GM19193 (cell line): Measurements from ENCODE around the gene HLA-DQA1.

ENCODE experiments used
- POLR2A ChIP-seq: IDR thresholded peaks from 4 replicates; pipeline ENCODE4 v1.6.1; 2011; ENCODE audit not compliant: insufficient read depth, insufficient read length; ENCODE audit errors: extremely low read depth

The HLA-DQA1 gene

DNA sequence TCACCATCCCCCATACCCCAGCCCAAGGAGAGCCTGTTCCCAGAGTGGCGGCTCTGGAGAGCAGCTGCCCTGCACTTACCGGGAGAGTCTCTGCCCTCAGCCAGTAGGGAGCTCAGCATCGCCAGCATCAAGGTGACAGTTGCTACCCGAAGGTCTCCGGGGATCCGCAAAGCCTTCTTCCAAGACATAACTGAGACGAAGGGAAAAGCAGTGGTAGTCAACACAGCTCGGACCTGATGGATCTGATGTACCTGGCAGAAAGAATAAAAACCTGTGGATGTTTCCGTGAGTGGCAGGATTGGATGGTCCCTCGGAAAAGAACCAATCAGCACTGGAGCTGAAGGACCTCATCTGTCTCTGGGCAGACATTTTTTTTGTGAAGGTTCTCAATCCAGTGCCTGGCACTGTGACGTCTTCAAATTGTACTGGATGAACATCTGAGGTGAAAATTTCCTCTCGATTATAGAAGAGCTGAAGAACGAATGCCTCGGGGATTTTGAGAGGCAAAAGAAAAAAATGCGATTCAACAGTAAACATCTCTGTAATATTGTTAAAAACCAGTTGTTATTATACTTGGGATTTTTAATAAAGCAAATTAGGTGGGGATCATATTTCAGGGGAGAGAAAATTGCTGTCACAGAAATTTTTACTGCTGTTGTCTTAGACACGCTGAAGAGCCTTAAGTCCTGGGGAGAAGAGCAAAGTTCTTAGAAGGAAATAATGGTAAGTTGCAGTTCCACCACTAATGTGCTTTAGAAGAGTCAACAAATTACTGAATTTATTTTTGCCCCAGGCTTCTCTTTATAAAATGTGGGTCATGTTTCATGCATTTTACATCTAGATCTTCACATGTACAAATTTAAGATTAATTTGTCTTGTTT is 29.5 kb downstream of the HLA-DQA1 start, which contains the start of gene HLA-DQB1:
Gene HLA-DQB1 (minus strand): TSS at position 238 of the 881 bp plus-strand sequence. CDS start 50 bp downstream, at position 188.
- peak; percentile 52 for TF ChIP-seq POLR2A

DNA sequence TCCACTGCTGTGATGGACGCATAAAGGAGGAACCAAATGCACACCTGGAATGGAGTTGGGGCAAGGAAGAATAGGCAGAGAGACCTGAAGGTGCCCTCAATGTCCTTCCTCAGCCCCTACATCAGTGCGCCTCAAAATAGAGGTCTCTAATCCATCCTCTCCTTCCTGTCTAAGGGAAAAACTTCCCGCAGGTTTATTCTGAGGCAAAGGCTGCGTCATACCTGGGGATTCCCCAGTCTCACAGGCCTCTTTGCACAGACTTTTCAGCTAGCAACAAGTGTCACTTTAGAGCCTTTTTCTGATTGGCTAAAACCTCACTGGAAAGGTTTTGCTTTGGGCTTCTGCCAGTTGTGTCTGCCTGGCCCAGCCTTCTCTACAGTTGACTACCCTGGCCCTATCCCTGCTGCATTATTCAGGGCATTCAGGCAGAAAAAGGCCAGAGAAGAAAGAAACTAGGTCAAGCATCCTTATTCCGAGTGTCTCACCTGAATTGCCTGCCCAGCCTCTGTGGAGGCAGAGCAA is 31.1 kb downstream of the HLA-DQA1 start:
- no peak for TF ChIP-seq POLR2A

DNA sequence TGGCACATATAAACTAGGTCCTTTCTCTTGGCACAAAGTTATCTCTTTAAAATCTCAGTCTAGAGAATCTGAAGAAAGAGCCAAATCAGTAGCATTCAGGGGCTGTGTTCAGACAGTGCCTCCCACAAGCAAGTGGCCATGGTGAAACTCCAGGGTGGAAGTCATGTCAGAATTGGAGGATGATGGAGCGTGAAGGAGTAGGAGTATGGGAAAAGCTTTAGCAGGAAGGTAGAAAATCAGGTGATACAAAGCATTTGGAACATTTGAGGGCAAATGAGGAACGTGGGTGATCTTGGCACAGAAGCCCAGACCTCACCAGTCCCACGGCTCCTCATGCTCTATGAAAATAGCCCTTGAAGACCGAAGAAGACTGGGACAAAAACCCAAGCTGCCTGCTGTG is 32.0 kb downstream of the HLA-DQA1 start:
- TF ChIP-seq POLR2A, result no peak

DNA sequence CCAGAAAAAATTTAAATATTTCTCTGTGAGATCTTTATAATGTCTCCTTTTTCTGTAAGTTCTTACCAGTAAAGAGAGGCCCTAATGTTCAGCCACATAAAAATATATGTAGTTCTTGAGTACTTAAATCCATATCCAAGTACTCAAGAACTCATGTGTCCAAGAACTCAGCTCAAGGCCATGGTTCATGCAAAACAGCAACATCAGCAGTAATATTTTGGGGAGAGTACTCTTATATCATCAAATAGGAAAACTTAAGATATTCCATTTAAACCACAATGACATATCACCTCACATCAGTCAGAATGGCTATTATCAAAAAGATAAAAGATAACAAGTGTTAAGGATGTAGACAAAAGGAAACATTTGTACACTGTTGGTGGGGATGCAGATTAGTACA is 32.7 kb downstream of the HLA-DQA1 start:
- TF ChIP-seq POLR2A, result no peak

DNA sequence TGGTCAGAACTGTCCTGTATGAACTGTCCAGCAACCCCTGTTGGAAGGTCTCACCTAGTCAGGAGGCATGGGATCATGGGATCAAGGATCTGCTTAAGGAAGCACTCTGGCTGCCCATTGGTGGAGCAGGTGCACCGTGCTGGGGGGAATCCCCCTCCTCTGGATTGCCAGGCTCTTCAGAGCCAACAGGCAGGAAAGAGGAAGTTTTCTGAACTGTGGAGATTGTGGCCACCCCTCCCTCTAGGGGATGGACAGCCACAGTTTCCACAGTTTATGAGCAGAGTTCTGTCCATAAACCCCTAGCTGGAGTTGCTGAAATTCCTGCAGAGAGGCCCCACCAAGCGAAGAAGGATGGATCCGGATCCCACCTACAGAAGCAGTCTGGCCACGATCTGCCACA is 42.3 kb downstream of the HLA-DQA1 start:
- no peak for TF ChIP-seq POLR2A

DNA sequence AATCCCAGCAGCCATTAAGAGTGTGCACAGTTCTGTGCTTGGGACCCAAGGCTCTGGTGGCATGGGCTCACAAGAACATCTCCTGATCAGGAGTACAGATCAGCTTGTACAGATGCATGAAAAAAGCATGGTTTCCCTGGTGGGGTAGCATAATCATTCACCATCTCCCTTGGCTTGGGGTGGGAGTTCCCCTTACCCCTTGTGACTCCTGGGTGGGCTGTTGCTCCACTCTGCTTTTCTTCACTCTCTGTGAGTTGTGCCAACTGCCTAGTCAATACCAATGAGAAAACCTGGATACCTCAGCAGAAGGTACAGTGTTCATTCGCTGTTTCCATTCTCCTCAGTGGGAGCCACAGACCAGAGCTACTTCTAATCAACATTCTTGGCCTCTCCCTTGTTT is 42.8 kb downstream of the HLA-DQA1 start:
- TF ChIP-seq POLR2A, result no peak

DNA sequence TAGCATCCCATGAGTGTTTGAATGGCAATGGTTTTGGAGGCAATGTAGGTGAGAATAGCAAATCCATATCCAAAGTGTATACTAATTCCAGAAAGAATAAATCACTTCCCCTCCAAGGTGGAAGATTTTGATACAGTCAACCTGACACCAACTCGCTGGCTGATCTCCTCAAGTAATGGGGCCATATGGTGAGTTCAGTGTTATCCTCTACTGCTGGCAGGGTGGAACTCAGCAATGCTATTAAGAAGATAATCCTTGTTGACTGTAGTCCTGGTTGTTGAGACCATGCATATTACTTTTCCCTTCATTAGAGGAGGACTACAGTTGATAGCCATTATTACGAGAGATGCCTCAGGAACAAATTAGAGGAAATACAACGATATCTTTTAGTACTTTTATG is 47.0 kb downstream of the HLA-DQA1 start:
- no peak for TF ChIP-seq POLR2A

DNA sequence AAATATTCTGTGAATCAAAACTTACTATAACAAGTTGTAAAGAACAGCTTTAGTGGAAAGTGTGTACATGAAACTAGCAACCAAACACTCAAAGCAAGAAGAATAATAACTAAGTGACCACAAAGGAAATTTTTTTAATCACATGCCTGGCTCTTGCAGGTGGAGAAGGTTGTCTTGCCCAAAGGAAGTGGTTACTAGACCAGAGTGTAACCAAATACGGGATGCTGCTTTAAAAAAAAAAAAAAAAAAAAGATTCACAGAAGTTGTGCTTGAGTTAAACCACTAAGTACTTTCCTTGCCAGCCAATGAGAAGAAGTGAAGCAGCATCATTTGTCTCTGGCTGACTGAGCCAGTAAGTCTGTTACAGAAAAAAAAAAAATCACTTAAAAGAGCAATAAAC is 48.4 kb downstream of the HLA-DQA1 start:
- TF ChIP-seq POLR2A, result no peak

DNA sequence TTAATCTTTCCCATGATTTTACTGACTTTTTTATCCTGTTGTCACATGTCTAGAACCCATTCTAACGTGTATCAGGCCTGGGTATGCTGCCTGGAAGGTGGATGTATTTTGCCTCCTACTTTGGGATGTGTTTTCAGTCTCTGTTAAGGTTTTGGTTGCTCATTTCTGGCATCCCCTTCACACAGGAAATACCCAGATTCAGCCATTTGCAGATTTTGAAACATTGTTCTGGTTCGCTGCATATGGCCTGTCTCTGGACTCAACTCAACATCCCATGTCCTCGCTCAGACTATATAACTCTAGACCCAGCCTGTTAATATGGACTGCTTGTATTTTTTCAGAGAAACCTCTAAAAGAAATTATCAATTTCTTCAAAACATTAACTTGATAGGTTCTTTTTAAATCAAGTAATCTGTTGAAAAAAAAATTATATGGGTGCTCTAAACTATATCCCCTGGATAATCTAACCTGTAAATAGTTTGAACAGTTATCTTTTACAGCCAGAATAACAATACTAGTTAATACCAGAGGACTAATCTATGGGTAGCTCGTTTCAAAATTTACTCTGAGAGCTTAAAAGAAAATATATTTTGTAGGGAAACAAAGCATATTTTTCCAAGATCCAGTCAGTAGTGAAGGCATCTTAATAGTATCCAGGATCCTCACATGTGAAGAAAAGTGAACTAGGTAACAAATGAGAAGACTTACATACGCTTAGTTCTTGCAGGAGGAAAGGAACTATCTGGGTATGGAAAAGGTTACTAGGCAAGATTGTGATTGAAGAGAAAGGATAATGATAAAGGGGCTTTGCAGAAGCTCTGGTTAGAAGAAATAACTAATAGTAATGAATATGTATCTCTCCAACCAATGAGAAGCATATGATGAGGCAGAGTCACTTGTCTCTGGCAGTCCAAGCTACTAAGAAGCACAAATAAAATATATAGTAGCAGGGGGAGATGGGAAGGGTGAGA is 52.6 kb downstream of the HLA-DQA1 start:
- TF ChIP-seq POLR2A, result no peak

DNA sequence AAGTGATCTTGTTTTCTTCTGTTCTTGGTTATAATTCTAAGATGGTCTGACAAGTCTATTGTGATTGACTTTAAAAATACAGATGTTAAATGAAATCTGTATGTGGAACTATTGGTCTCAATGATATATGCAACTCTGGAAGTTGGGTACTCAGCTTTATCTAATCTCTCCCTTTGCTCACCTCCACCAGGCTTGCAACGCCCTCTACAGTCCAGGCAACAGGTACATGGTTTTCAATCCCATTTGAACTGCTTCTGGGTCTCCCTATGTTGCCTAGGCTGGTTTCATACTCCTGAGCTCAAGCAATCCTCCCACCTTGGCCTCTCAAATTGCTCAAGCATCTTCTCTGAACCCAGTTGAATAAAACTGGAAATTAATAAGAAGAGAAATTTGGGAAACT is 54.8 kb downstream of the HLA-DQA1 start:
- TF ChIP-seq POLR2A, result no peak
